Measurements from ENCODE around the gene NOD1. TPM values are rescaled to one million over a fixed set of nuclear protein-coding genes. Genes with fewer than 3 reads are reported as not detected.

NOD1 gene
- total and polyA plus RNA-seq, 2 of the 8 experiments (the other 6 are each of a cell fraction or from before 2014, with no cell fraction given), result 3.8 to 6.5 TPM

DNA sequence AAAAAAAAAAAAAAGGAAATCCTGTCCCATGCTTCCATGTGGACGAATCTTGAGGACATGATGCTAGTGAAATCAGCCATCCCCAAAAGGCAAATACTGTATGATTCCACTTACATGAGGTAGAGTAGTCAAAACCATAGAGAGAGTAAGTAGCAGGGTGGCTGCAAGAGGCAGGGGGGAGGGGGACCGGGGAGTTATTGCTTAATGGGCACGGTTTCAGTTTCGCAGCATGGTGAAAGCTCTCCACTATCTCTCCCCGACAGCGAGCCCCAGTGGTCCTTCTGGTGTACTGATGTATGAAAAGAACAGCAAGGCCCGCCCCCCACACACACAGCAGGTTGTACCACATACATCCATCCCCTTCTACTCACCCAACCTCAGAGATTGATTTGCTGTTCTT is 32.8 kb downstream of the NOD1 start:
- Histone ChIP-seq H2BK15ac (ENCODE audit: low read length) (no peak overlapping the region), H2AK5ac (ENCODE audit: low read depth, low read length) (no peak overlapping the region), H2AFZ (ENCODE audit: low read length) (no peak overlapping the region), H2BK120ac (replicated peaks; ENCODE audit: low read depth, low read length) (no peak overlapping the region), H2BK12ac (ENCODE audit: low read depth, low read length) (no peak overlapping the region), H4K5ac (ENCODE audit: insufficient read length, low read depth, low read length) (no peak overlapping the region), H3K9ac (replicated peaks in 1 of 4; ENCODE audit: extremely low read depth in 1 of 4, low read depth in 3 of 4, low read length in 3 of 4) (no peak overlapping the region), H2BK20ac (ENCODE audit: low read length) (no peak overlapping the region), H3K4me3 (ENCODE audit: extremely low read depth in 1 of 4, insufficient read depth in 2 of 4, low read depth in 3 of 4, low read length in 4 of 4) (no peak overlapping the region), H3K56ac (replicated peaks; ENCODE audit: insufficient read length, low read depth, low read length) (no peak overlapping the region), H3K79me2 (ENCODE audit: control insufficient read depth in 1 of 2, insufficient read depth in 2 of 2, low read length in 2 of 2) (no peaks in the 10 kb centered on the region), H3K4me1 (replicated peaks in 1 of 4; ENCODE audit: control insufficient read depth in 3 of 4, insufficient read depth in 4 of 4, low read length in 3 of 4) (peaks cover 0 to 8% (median 1%) of the 10 kb centered on the region in 4 experiments; a peak in 2 of 7 replicates), H3K23ac (ENCODE audit: insufficient read length) (no peak overlapping the region), H3K27me3 (replicated peaks in 1 of 4; ENCODE audit: control insufficient read depth in 3 of 4, extremely low read depth in 1 of 4, insufficient read depth in 3 of 4, low read length in 3 of 4) (no peaks in the 10 kb centered on the region), H3K4ac (replicated peaks; ENCODE audit: insufficient read length, low read depth, low read length) (no peak overlapping the region), H3K36me3 (ENCODE audit: control insufficient read depth in 2 of 4, insufficient read depth in 4 of 4, low read length in 3 of 4) (peaks cover 0 to 2% (median 0%) of the 10 kb centered on the region in 4 experiments; a peak in 1 of 8 replicates), H3K4me2 (ENCODE audit: insufficient read depth in 1 of 2, low read depth in 2 of 2, low read length in 2 of 2) (no peak overlapping the region), H3K23me2 (ENCODE audit: low read depth, low read length) (no peaks in the 10 kb centered on the region), H4K20me1 (replicated peaks in 1 of 2; ENCODE audit: control insufficient read depth in 1 of 2, insufficient read depth in 2 of 2, low read length in 2 of 2) (no peaks in the 10 kb centered on the region), H3K9me3 (ENCODE audit: insufficient read depth in 2 of 2, low read depth in 1 of 2, low read length in 1 of 2) (no peaks in the 10 kb centered on the region), H3K14ac (ENCODE audit: insufficient read length) (no peak overlapping the region), H4K91ac (replicated peaks; ENCODE audit: insufficient read length, low read length) (no peak overlapping the region), H2BK5ac (ENCODE audit: low read depth, low read length) (no peak overlapping the region), H4K8ac (ENCODE audit: extremely low read depth, insufficient read depth, low read length) (no peak overlapping the region), H3K18ac (ENCODE audit: extremely low read depth, low read length) (no peak overlapping the region), H3K79me1 (ENCODE audit: low read depth, low read length) (no peaks in the 10 kb centered on the region), H3K27ac (ENCODE audit: low read depth, low read length) (no peak overlapping the region)
- POLR2A ChIA-PET (ENCODE audit: partially characterized antibody), result no interaction called here
- CTCF ChIA-PET (ENCODE audit: partially characterized antibody), result interaction anchor here (0.6 to 1.2 kb wide), 3 partner anchors 18 to 1018 kb away, joined by 3 read pairs; no protein-coding TSS in a partner anchor
- FAIRE-seq, result no peak
- no peak for DNase-seq (ENCODE audit: low read depth in 1 of 2, low spot score in 2 of 2)
- TF ChIP-seq RAD21 (IDR thresholded peaks at IDR 0.05 in 1 of 2, conservative IDR thresholded peaks at IDR 0.05 in 1 of 2; ENCODE audit: low read depth in 2 of 2, low read length in 2 of 2), result peak; percentile 21 to 45; a peak in 2 of 4 replicates
- TF ChIP-seq CEBPB (IDR thresholded peaks at IDR 0.05; ENCODE audit: low read depth, low read length), result peak; percentile 60
- peak in 1 of 3 experiments; percentile 25; a peak in 2 of 4 replicates for TF ChIP-seq CTCF (IDR thresholded peaks at IDR 0.05; ENCODE audit: control extremely low read depth in 1 of 3, insufficient read depth in 1 of 3, low read depth in 1 of 3, low read length in 3 of 3)
- TF ChIP-seq HDAC2 (IDR thresholded peaks at IDR 0.05; ENCODE audit: borderline replicate concordance in 1 of 2, low read depth in 2 of 2, low read length in 2 of 2), result no peak
- no peak for TF ChIP-seq CREB1 (IDR thresholded peaks at IDR 0.05)
- no peak for TF ChIP-seq SRF (IDR thresholded peaks at IDR 0.05; ENCODE audit: low read depth, low read length)
- WGBS, 2 experiments (ENCODE audit: extremely low coverage in 1 of 2, insufficient coverage in 1 of 2, insufficient read length in 1 of 2, insufficient replicate concordance in 2 of 2, low coverage in 1 of 2, low lambda C conversion rate in 2 of 2, missing lambda C conversion rate in 1 of 2), result 80% methylated on average over 7 of the region's 7 CpGs; no CpG with 5 or more reads in 1 of the 2 experiments

Measured in H1 (cell line).